Stimulated activated CD8-positive, alpha-beta memory T cell treated with anti-CD3 and anti-CD28 coated beads, Interleukin-12 subunit alpha, Interleukin-12 subunit beta, amount 100 ng/mL, for 24 hours (primary cell): ENCODE data around the gene NUP43.
"Not testable (repeated sequence)": the region's sequence is repeated elsewhere in the genome, so short reads cannot be mapped to it uniquely, and the experiment has no call there.

ENCODE experiments used
- DNase-seq: peaks from one replicate; pipeline ENCODE4 v3.0.0-alpha.2; 2020; ENCODE audit errors: extremely low read depth

Gene NUP43, protein sequence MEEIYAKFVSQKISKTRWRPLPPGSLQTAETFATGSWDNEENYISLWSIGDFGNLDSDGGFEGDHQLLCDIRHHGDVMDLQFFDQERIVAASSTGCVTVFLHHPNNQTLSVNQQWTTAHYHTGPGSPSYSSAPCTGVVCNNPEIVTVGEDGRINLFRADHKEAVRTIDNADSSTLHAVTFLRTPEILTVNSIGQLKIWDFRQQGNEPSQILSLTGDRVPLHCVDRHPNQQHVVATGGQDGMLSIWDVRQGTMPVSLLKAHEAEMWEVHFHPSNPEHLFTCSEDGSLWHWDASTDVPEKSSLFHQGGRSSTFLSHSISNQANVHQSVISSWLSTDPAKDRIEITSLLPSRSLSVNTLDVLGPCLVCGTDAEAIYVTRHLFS

DNA sequence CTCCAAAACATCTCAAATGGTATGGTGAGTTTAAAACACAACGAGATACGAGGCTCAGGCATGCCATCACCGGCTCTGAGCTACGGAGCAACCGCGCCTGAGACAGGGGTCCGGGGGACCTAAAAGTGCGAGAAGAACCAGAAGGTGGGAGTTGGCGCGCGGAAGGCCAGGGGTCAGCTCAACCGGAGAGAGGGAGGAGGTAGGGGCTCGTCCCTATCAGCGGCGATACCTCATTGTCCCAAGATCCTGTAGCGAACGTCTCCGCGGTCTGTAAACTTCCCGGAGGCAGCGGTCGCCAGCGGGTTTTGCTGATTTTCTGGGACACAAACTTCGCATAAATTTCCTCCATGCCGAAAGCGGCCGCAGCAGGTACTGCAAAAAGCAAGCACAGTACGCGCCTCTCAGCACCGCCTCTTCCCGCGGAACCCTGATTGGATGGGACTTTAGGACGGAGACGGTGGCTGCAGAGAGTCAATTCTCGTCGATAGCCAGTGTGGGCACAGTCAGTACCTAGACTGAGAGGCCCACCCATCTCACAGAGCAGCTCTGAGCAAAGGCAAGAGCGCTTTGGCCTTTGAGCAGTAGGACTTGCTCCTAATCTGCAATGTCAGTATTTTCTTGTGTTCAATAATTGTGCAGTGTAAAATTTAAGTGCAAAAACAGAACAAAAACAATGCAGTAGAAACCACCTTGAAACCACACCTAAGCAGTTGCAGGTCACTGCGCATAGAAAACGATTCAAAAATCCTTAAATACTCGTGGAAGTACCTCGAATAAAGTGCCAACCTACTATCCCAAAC is at the start of gene NUP43:
Gene NUP43, minus strand, starts transcription at position 383 of the 800 bp plus-strand sequence. Its CDS starts 34 bp downstream, at position 349.
- peak; percentile 73 for DNase-seq

- no peak for DNase-seq
These were observed 37.2 kb upstream of the NUP43 start for GRCh38 chr6:149783551-149783950.

- no peak for DNase-seq
These were observed 36.0 kb upstream of the NUP43 start for GRCh38 chr6:149782337-149782736.

- no peak for DNase-seq
These were observed 35.4 kb upstream of the NUP43 start for GRCh38 chr6:149781715-149782114.

- DNase-seq, result no peak
These were observed 33.3 kb upstream of the NUP43 start for GRCh38 chr6:149779644-149779963.

DNA sequence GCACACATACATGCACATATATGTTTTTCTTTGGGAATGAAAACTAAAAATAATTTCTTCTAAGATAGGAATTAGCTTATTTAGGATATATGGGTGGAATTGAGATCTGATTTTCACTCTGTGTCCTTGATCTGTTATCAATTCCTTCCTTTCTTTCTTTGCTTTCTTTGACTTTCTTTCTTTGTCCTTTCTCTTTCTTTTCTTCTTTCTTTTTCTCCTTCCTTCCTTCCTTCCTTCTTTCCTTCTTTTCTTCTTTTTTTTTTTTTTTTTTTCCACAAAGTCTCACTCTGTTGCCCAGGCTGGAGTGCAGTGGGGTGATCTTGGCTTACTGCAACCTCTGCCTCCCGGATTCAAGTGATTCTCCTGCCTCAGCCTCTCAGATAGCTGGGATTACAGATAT is 31.3 kb upstream of the NUP43 start:
- DNase-seq, result no peak

DNA sequence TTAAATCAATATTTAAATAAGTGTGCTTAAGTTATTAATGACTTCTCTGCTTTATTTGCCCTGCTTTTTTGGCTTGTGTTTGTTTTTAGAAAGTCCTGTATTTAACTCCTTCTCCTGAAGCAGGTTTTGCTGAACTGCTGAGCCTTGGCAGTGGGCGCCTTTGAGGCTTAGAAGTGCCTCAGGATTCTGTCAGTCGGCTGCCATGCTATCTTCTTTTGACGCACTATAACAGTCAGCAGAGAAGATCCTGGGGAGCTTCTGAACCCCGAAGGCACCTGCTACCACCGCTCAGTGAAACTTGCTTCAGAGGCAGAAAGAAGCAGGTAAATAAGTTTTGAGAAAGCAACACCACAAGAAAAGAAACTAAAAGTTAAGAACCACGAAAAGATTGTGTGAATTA is 25.6 kb upstream of the NUP43 start:
- DNase-seq, result no peak

DNA sequence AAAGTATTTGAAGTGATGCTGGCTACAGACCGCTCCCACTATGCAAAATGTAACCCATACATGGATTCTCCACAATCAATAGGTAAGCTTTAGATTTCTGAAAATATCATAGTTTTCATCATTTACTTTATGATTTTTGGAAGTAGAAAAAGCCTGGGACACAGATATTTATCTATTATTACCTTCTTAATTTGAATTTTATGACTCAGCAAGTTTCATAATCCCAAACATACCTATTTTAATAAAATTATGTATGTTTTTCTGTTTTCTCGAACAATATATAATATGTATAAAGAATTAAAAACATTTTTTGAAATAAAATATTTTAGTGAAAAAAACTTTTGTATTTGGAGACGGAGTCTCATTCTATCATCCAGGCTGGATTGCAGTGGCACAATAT is 24.9 kb upstream of the NUP43 start:
- DNase-seq, result no peak

DNA sequence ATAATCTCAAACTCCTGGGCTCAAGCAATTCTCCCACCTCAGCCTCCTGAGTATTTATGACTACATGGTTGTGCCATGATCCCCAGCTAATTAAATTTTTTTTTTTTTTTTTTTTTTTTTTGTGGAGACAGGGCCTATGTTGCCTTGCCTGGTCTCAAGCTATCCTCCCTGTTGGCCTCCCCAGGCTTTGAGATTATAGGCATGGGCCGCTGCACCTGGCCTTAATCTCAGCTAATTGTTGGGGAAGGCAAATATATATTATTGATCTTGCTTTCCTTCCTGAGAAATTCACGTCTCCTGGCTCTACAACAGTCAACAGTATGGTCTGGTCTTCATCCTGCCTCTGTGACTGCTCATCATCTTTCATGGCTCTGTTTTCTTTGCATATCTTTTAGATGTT is 23.3 kb upstream of the NUP43 start:
- no peak for DNase-seq

GRCh38 chr6:149766156-149766769 is 19.9 kb upstream of the NUP43 start:
- no peak for DNase-seq

GRCh38 chr6:149763866-149764265 is 17.5 kb upstream of the NUP43 start:
- DNase-seq, result no peak

GRCh38 chr6:149761438-149761837 is 15.1 kb upstream of the NUP43 start:
- no peak for DNase-seq

- no peak for DNase-seq
These were observed 9.9 kb upstream of the NUP43 start for GRCh38 chr6:149756261-149756636.

DNA sequence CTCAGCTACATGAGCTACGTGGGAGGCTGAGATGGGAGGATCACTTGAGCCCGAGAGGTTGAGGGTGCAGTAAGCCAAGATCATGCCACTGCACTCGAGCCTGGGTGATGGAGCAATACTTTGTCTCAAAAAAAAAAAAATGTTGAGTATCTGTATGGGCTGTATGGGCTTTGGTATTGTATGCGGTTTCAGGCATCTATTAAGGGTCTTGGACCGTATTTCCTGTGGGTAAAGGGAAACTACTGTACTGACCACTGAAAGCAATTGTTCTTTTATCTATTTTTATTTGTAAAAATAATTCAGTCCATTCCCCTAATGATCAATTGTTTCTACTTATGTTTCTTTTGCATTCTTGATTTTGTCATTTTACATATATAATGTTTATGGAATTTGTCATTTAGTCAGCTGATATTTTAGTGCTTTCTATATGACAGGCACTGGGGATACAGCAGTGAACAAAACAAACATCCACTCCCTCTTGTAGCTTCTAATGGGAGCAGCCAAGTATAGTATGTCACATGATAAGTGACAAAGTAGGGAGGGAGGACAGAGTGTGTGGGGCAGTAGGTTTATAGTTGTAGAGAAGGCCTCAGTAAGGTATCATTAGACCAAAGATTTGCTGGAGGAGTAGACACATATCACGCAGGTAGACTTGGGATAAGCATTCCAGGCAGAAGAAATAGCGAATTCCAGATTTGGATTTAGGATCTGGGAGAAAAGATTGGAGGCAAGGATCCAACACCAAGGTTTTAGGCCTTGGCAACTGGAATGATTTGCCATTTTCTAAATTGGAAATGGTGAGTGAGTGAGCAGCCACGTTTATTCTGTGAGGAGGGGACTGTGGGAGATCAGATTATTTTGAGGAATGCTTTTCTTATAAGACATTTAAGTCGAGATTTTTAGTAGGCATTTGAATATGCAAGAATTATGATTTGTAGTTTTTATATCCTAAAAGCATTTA is 9.3 kb upstream of the NUP43 start:
- no peak for DNase-seq

DNA sequence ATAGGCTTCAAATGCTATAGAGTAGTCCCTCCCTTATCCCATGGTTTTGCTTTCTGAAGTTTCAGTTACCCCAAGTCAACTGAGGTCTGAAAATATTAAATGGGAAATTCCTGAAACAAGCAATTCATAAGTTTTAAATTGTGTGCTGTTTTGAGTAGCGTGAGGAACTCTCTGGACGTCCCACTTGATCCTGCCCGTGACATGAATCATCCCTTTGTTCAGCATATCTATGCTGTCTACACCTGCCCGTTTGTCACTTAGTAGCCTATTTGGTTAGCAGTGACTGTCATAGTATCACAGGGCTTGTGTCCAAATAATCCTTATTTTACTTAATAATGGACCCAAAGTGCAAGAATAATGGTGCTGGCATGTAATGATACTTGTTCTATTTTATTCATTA is 8.2 kb upstream of the NUP43 start:
- DNase-seq, result no peak

DNA sequence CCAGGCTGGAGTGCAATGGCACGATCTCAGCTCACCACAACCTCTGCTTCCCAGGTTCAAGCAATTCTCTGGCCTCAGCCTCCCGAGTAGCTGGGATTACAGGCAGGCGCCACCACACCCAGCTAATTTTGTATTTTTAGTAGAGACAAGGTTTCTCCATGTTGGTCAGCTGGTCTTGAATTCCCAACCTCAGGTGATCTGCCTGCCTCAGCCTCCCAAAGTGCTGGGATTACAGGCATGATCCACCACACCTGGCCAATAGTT is 7.0 kb upstream of the NUP43 start:
- DNase-seq, result not testable (repeated sequence)

DNA sequence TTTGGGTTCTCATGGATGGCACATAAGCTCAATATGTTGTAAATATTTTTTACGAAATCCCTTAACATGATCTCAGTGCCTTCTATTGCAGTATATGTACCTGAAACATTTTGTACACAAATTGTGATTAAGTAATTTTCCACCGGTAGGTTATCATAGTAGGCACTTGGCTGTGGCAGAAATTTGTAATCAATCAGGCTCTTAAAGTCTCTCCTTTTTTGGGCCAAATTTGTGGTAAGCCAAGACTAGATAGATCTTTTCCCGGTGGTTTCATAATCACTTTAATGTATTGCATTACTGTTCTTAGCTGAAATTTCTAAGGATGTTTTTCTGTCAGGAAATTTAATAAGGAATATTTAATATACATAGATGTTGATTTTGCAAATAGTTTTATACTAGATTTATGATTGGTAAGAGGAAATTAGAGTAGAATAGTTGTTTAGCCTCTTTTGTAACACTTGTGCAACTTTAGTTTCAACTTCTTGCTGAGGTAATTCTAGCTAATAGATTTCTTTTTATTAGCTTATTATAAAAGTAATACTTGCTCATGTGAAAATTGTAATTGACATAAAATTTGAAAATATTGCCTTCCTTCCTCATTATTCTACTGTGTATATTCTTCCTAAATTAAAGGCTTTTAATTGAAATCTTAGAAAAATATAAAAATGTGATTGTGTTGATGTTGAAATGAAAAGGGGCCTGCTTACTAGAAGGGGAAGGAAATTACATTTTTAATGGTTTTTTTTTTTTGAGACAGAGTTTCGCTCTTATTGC is 6.5 kb upstream of the NUP43 start:
- no peak for DNase-seq

GRCh38 chr6:149751920-149752319 is 5.6 kb upstream of the NUP43 start:
- not testable (repeated sequence) for DNase-seq

DNA sequence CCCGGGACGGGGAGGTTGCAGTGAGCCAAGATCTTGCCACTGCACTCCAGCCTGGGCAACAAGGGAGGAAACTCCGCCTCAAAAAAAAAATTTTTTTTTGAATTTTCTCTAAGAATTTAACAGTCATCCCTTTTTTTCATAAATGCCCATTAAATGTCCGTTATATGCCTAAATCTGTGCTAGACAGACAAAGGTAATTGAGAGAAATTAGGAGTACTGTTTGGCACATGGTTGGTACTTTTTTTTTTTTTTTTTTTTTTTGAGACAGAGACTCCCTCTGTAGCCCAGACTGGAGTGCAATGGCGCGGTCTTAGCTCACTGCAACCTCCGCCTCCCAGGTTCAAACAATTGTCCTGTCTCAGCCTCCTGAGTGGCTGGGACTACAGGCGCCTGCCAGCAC is 4.9 kb upstream of the NUP43 start:
- no peak for DNase-seq

DNA sequence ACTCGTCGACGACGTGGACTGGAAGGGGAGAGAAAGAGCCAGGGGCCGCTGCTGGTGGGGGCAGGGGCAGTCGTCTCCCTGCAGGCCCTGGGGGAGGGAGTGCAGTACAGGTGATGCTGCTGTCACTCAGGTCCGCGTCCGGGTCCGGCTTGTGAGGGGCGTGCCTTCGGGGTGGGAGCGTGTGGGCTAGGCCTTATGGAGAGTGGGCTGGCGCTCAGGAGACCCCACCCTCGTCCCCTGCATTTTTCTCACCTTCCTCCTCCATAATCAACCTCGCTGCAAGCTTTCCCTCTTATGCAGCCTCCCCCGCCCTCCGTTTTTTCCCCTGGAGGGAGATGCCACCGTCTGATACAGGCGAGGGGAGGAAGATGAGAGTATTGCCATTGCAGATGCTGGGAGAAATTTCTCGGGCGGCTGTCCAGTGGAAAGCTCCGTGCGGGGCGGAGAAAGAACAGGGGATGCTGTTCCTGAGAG is 3.8 kb upstream of the NUP43 start:
- DNase-seq, result peak; percentile 38

- DNase-seq, result peak; percentile 72
These were observed 3.3 kb upstream of the NUP43 start, which contains the start of gene PCMT1 for GRCh38 chr6:149749594-149750135. Gene PCMT1 (plus strand): TSS chr6:149749741. CDS start chr6:149749902, 161 bp downstream.
